H1 (cell line): ENCODE data around the gene MAPKAPK2. TPM values are rescaled to one million over a fixed set of nuclear protein-coding genes. Genes with fewer than 3 reads are reported as not detected.

Experiments
- CTCF ChIA-PET: fragments of 300-600 bp; sonication (Branson Sonifier 250); formaldehyde crosslinking; loops from one replicate; lab custom pipeline; 2021; ENCODE audit not compliant: partially characterized antibody; lab: Charles Lee
- POLR2A ChIA-PET: fragments of 300-600 bp; sonication (Branson Sonifier 250); formaldehyde crosslinking; loops from one replicate; lab custom pipeline; 2021; ENCODE audit warnings: inconsistent platforms; ENCODE audit not compliant: partially characterized antibody; lab: Charles Lee
- DNase-seq, 2 experiments: peaks; one replicate each; pipeline versions ENCODE4 v3.0.0 to v3.0.0-alpha.2; 2010 to 2022; ENCODE audit warnings: low spot score in 2 of 2, low read depth in 1 of 2, mixed read lengths in 1 of 2
- FAIRE-seq: peaks from 2 replicates; lab custom pipeline; 2011; peaks lifted over from hg19 to GRCh38; lab: Jason Lieb, UNC
- H2AFZ ChIP-seq: 2 replicates; pipeline ENCODE4 v1.8.1; 2012; ENCODE audit warnings: low read length, inconsistent platforms
- H2AK5ac ChIP-seq: 2 replicates; pipeline ENCODE4 v1.6.1; 2013; ENCODE audit warnings: low read depth, low read length
- H2BK120ac ChIP-seq: replicated peaks from 2 replicates; pipeline ENCODE3; 2013; ENCODE audit warnings: low read depth, low read length, inconsistent platforms
- H2BK12ac ChIP-seq: 2 replicates; pipeline ENCODE4 v1.6.1; 2013; ENCODE audit warnings: low read depth, low read length
- H2BK15ac ChIP-seq: 2 replicates; pipeline ENCODE4 v1.6.1; 2013; ENCODE audit warnings: low read length
- H2BK20ac ChIP-seq: 2 replicates; pipeline ENCODE4 v1.6.1; 2013; ENCODE audit warnings: low read length
- H2BK5ac ChIP-seq: 2 replicates; pipeline ENCODE4 v1.6.1; 2013; ENCODE audit warnings: low read depth, low read length
- H3K14ac ChIP-seq: 2 replicates; pipeline ENCODE4 v1.6.1; 2013; ENCODE audit warnings: inconsistent platforms; ENCODE audit not compliant: insufficient read length
- H3K18ac ChIP-seq: 2 replicates; pipeline ENCODE4 v1.6.1; 2013; ENCODE audit warnings: low read length; ENCODE audit errors: extremely low read depth
- H3K23ac ChIP-seq: 2 replicates; pipeline ENCODE4 v1.6.1; 2013; ENCODE audit warnings: inconsistent platforms; ENCODE audit not compliant: insufficient read length
- H3K23me2 ChIP-seq: 2 replicates; pipeline ENCODE4 v1.6.1; 2013; ENCODE audit warnings: low read depth, low read length
- H3K27ac ChIP-seq: 2 replicates; pipeline ENCODE4 v1.6.1; 2011; ENCODE audit warnings: low read depth, low read length, inconsistent platforms
- H3K27me3 ChIP-seq, 4 experiments: replicated peaks in 1 of 4; 1 replicate in 1 of 4; 2 replicates in 3 of 4; pipeline versions ENCODE4 v1.6.1 to v1.8.1; 2011 to 2013; ENCODE audit warnings: low read length in 3 of 4, mild to moderate bottlenecking in 3 of 4, inconsistent platforms in 2 of 4, mixed read lengths in 2 of 4, moderate library complexity in 1 of 4; ENCODE audit not compliant: control insufficient read depth in 3 of 4, insufficient read depth in 3 of 4; ENCODE audit errors: extremely low read depth in 1 of 4
- H3K36me3 ChIP-seq, 4 experiments: 2 replicates each; pipeline versions ENCODE4 v1.6.1 to v1.8.1; 2011 to 2013; ENCODE audit warnings: mild to moderate bottlenecking in 4 of 4, low read length in 3 of 4, moderate library complexity in 2 of 4, control low read depth in 1 of 4, inconsistent platforms in 1 of 4; ENCODE audit not compliant: insufficient read depth in 4 of 4, control insufficient read depth in 2 of 4
- H3K4ac ChIP-seq: replicated peaks from 2 replicates; pipeline ENCODE3; 2013; ENCODE audit warnings: low read length, low read depth, mixed read lengths, inconsistent platforms; ENCODE audit not compliant: insufficient read length
- H3K4me1 ChIP-seq, 4 experiments: replicated peaks in 1 of 4; 1 replicate in 1 of 4; 2 replicates in 3 of 4; pipeline versions ENCODE4 v1.6.1 to v1.8.1; 2011 to 2013; ENCODE audit warnings: low read length in 3 of 4, inconsistent platforms in 2 of 4, mixed read lengths in 1 of 4; ENCODE audit not compliant: insufficient read depth in 4 of 4, control insufficient read depth in 3 of 4
- H3K4me2 ChIP-seq, 2 experiments: 2 replicates each; pipeline versions ENCODE4 v1.6.1 to v1.8.1; 2011 to 2013; ENCODE audit warnings: low read depth in 2 of 2, low read length in 2 of 2, control low read depth in 1 of 2, inconsistent platforms in 1 of 2, mild to moderate bottlenecking in 1 of 2; ENCODE audit not compliant: insufficient read depth in 1 of 2
- H3K4me3 ChIP-seq, 4 experiments: fragments of 200-600, 300-600 bp in 1 of 4; sonication (generic), shearing (Covaris generic), sonication (Bioruptor Twin) in 1 of 4; 2 replicates each; pipeline versions ENCODE4 v1.5.1 to v1.8.1; 2011 to 2016; ENCODE audit warnings: low read length in 4 of 4, low read depth in 3 of 4, control low read depth in 2 of 4, inconsistent platforms in 2 of 4, mild to moderate bottlenecking in 2 of 4, mixed read lengths in 1 of 4, moderate library complexity in 1 of 4; ENCODE audit not compliant: insufficient read depth in 2 of 4; ENCODE audit errors: extremely low read depth in 1 of 4
- H3K56ac ChIP-seq: replicated peaks from 2 replicates; pipeline ENCODE3; 2013; ENCODE audit warnings: low read depth, mild to moderate bottlenecking, mixed read lengths, low read length, inconsistent platforms; ENCODE audit not compliant: insufficient read length
- H3K79me1 ChIP-seq: 2 replicates; pipeline ENCODE4 v1.6.1; 2013; ENCODE audit warnings: low read depth, low read length, control low read depth
- H3K79me2 ChIP-seq, 2 experiments: 2 replicates each; pipeline versions ENCODE4 v1.6.1 to v1.8.1; 2012 to 2013; ENCODE audit warnings: low read length in 2 of 2, mild to moderate bottlenecking in 2 of 2, inconsistent platforms in 1 of 2; ENCODE audit not compliant: insufficient read depth in 2 of 2, control insufficient read depth in 1 of 2
- H3K9ac ChIP-seq, 4 experiments: replicated peaks in 1 of 4; 1 replicate in 1 of 4; 2 replicates in 3 of 4; pipeline versions ENCODE4 v1.6.1 to v1.8.1; 2011 to 2013; ENCODE audit warnings: low read depth in 3 of 4, low read length in 3 of 4, control low read depth in 2 of 4, mild to moderate bottlenecking in 2 of 4, moderate library complexity in 2 of 4, inconsistent platforms in 1 of 4; ENCODE audit errors: extremely low read depth in 1 of 4
- H3K9me3 ChIP-seq, 2 experiments: 2 replicates each; pipeline versions ENCODE4 v1.6.1 to v1.8.1; 2012 to 2013; ENCODE audit warnings: mild to moderate bottlenecking in 2 of 2, moderate library complexity in 2 of 2, control low read depth in 1 of 2, inconsistent platforms in 1 of 2, low read depth in 1 of 2, low read length in 1 of 2, mixed read lengths in 1 of 2; ENCODE audit not compliant: insufficient read depth in 2 of 2
- H4K20me1 ChIP-seq, 2 experiments: replicated peaks in 1 of 2; 2 replicates each; pipeline versions ENCODE3 to v1.8.1; 2011 to 2013; ENCODE audit warnings: inconsistent platforms in 2 of 2, low read length in 2 of 2, mild to moderate bottlenecking in 1 of 2; ENCODE audit not compliant: insufficient read depth in 2 of 2, control insufficient read depth in 1 of 2
- H4K5ac ChIP-seq: 2 replicates; pipeline ENCODE4 v1.6.1; 2013; ENCODE audit warnings: low read length, low read depth, mixed read lengths, inconsistent platforms; ENCODE audit not compliant: insufficient read length
- H4K8ac ChIP-seq: 2 replicates; pipeline ENCODE4 v1.8.0; 2013; ENCODE audit warnings: mild to moderate bottlenecking, moderate library complexity, low read length, inconsistent platforms; ENCODE audit not compliant: insufficient read depth; ENCODE audit errors: extremely low read depth
- H4K91ac ChIP-seq: replicated peaks from 2 replicates; pipeline ENCODE3; 2013; ENCODE audit warnings: low read length, mixed read lengths, inconsistent platforms; ENCODE audit not compliant: insufficient read length
- ASH2L ChIP-seq: fragments of 200-600, 300-600 bp; sonication (generic); IDR thresholded peaks from one replicate; pipeline ENCODE4 v1.7.1; 2017; ENCODE audit warnings: low read length
- BCL11A ChIP-seq, 2 experiments: IDR thresholded peaks; one replicate each; pipeline ENCODE4 v1.6.1; 2011; ENCODE audit warnings: low read depth in 2 of 2, low read length in 2 of 2, mild to moderate bottlenecking in 2 of 2
- FOSL1 ChIP-seq: IDR thresholded peaks from 2 replicates; pipeline ENCODE4 v1.6.1; 2011; ENCODE audit warnings: mild to moderate bottlenecking, low read depth, low read length, moderate library complexity; ENCODE audit not compliant: insufficient read depth
- GABPA ChIP-seq: IDR thresholded peaks from 2 replicates; pipeline ENCODE4 v1.6.1; 2011; ENCODE audit warnings: mild to moderate bottlenecking, low read length, moderate library complexity, borderline replicate concordance; ENCODE audit not compliant: insufficient read depth
- HDAC2 ChIP-seq, 2 experiments: fragments of 300-600 bp in 1 of 2; sonication (generic) in 1 of 2; IDR thresholded peaks; 2 replicates each; pipeline ENCODE4 v1.6.1; 2011 to 2012; ENCODE audit warnings: low read depth in 2 of 2, low read length in 2 of 2, mild to moderate bottlenecking in 2 of 2, moderate library complexity in 2 of 2, borderline replicate concordance in 1 of 2, inconsistent platforms in 1 of 2
- KDM4A ChIP-seq: IDR thresholded peaks from one replicate; pipeline ENCODE4 v1.7.1; 2012; ENCODE audit warnings: low read depth, mild to moderate bottlenecking, moderate library complexity, low read length, inconsistent platforms; ENCODE audit not compliant: severe bottlenecking
- NRF1 ChIP-seq: IDR thresholded peaks from 2 replicates; pipeline ENCODE4 v1.6.1; 2011; ENCODE audit warnings: mild to moderate bottlenecking, low read depth, low read length, improper control_type of control experiment
- RFX5 ChIP-seq: IDR thresholded peaks from 2 replicates; pipeline ENCODE4 v1.6.1; 2011; ENCODE audit warnings: low read depth, low read length, improper control_type of control experiment, borderline replicate concordance
- SIN3A ChIP-seq, 2 experiments: IDR thresholded peaks in 1 of 2; conservative IDR thresholded peaks in 1 of 2; 2 replicates each; pipeline ENCODE4 v1.6.1; 2011 to 2012; ENCODE audit warnings: low read length in 2 of 2, improper control_type of control experiment in 1 of 2, low read depth in 1 of 2, mild to moderate bottlenecking in 1 of 2
- SUZ12 ChIP-seq: fragments of 200-600 bp; sonication (generic); IDR thresholded peaks from 2 replicates; pipeline ENCODE4 v1.6.1; 2012; ENCODE audit warnings: mild to moderate bottlenecking, inconsistent platforms, low read length, moderate library complexity, mixed read lengths
- ZNF274 ChIP-seq: IDR thresholded peaks from 2 replicates; pipeline ENCODE4 v1.7.0; 2012; ENCODE audit warnings: low read length, borderline replicate concordance; ENCODE audit errors: extremely low read depth
- WGBS, 2 experiments: shearing (Covaris generic) in 1 of 2; methylation state at CpG; one replicate each; pipeline versions ENCODE4 v1.1.6 to v1.1.7; 2013 to 2015; ENCODE audit warnings: low lambda C conversion rate in 2 of 2, mixed read lengths in 2 of 2, inconsistent platforms in 1 of 2, low coverage in 1 of 2, missing lambda C conversion rate in 1 of 2; ENCODE audit not compliant: insufficient replicate concordance in 2 of 2, insufficient coverage in 1 of 2, insufficient read length in 1 of 2; ENCODE audit errors: extremely low coverage in 1 of 2, missing lambda C conversion rate in 1 of 2; 5-methylcytosine and 5-hydroxymethylcytosine counted together
- polyA plus RNA-seq, 7 experiments: library from polyadenylated mRNA; depleted of rRNA in 3 of 7; stranded (reverse) in 5 of 7; unstranded in 2 of 7; fragments of >200 nt in 5 of 7; fragments of 200-250 nt in 2 of 7; gene quantifications; 1 replicate in 5 of 7; 2 replicates in 1 of 7; 4 replicates in 1 of 7; pipeline versions ENCODE4 v1.2.1 to v1.2.3, GENCODE V29; 2011 to 2013; ENCODE audit warnings: missing spikeins in 2 of 7, mixed read lengths in 2 of 7
- total RNA-seq: library from RNA; stranded (reverse); fragmentation: NEBNext Ultra II Directional; extraction: Animal tissue kit (Norgen Biotek cat#: 25700); gene quantifications from 2 replicates; pipeline ENCODE4 v1.2.1, GENCODE V29; 2021

The MAPKAPK2 gene
- total and polyA plus RNA-seq, 2 of the 8 experiments (the other 6 are each of a cell fraction or from before 2014, with no cell fraction given), result 27.5 to 44.9 TPM

- Histone ChIP-seq H3K4me3 (peak overlapping the region; percentile 80 to 88 (median 82)), H3K27me3 (peaks cover 9 to 31% (median 26%) of the 10 kb centered on the region in 4 experiments), H2AK5ac (no peak overlapping the region), H3K36me3 (no peaks in the 10 kb centered on the region), H3K4ac (no peak overlapping the region), H4K5ac (no peak overlapping the region), H4K8ac (no peak overlapping the region), H3K14ac (no peak overlapping the region), H3K79me1 (peaks cover 18% of the 10 kb centered on the region), H2BK120ac (no peak overlapping the region), H3K4me1 (peaks cover 10 to 27% (median 15%) of the 10 kb centered on the region in 4 experiments), H2BK12ac (no peak overlapping the region), H2BK15ac (peak overlapping the region; percentile 63; the same call in 1 of the 2 replicates), H3K4me2 (peak overlapping the region; percentile 87 to 95), H3K18ac (0 out of 2 replicates have a peak overlapping the region, but pooled peaks have one; percentile 4), H3K9me3 (no peaks in the 10 kb centered on the region), H3K9ac (peak overlapping the region in 1 of 4 experiments; percentile 69; a peak in 2 of 7 replicates), H3K79me2 (peaks cover 12 to 41% of the 10 kb centered on the region in 2 experiments), H2BK5ac (no peak overlapping the region), H4K20me1 (peaks cover 35 to 36% of the 10 kb centered on the region in 2 experiments), H3K23me2 (peaks cover 7% of the 10 kb centered on the region), H2AFZ (no peak overlapping the region), H3K23ac (no peak overlapping the region), H4K91ac (no peak overlapping the region), H3K27ac (no peak overlapping the region), H2BK20ac (no peak overlapping the region), H3K56ac (no peak overlapping the region)
- CTCF ChIA-PET, result interaction anchor here (2.6 to 10.4 kb wide), 4 partner anchors 15 to 47 kb away, joined by 18 to 48 read pairs (median 24); no protein-coding TSS in a partner anchor
- WGBS, 2 experiments, result 52% methylated on average over 8 of the region's 8 CpGs; no CpG with 5 or more reads in 1 of the 2 experiments
- no peak for FAIRE-seq
- DNase-seq, result no peak
- POLR2A ChIA-PET, result interaction anchor here (1.3 kb wide), 1 partner anchor 23 kb away, joined by 5 read pairs; no protein-coding TSS in a partner anchor
- TF ChIP-seq BCL11A (IDR thresholded peaks at IDR 0.05; ENCODE audit: low read depth in 2 of 2, low read length in 2 of 2), result no peak
- TF ChIP-seq KDM4A, result no peak
- TF ChIP-seq ASH2L, result no peak
- TF ChIP-seq NRF1, result no peak
- TF ChIP-seq GABPA, result no peak
- no peak for TF ChIP-seq SUZ12
- no peak for TF ChIP-seq SIN3A (conservative IDR thresholded peaks at IDR 0.05 in 1 of 2, IDR thresholded peaks at IDR 0.05 in 1 of 2; ENCODE audit: low read depth in 1 of 2, low read length in 2 of 2)
- TF ChIP-seq ZNF274, result no peak
- TF ChIP-seq RFX5, result no peak
- TF ChIP-seq HDAC2 (IDR thresholded peaks at IDR 0.05; ENCODE audit: borderline replicate concordance in 1 of 2, low read depth in 2 of 2, low read length in 2 of 2), result no peak
- no peak for TF ChIP-seq FOSL1
These were observed 2.0 kb downstream of the MAPKAPK2 start for GRCh38 chr1:206686478-206687249.
